Activated CD4-positive, alpha-beta T cell treated with anti-CD3 and anti-CD28 coated beads for 24 hours (primary cell): ENCODE measurements around the gene MSTN.
"Not testable (repeated sequence)": the region's sequence is repeated elsewhere in the genome, so short reads cannot be mapped to it uniquely, and the experiment has no call there.

ENCODE experiments used
- DNase-seq, 2 donors: peaks; one replicate each; pipeline ENCODE4 v3.0.0-alpha.2; 2020; ENCODE audit warnings: low read depth in 2 of 2

Gene MSTN

GRCh38 chr2:190063624-190064023 is 1.1 kb upstream of the MSTN start:
- DNase-seq = no peak

- DNase-seq = no peak
Observed at GRCh38 chr2:190062053-190062452, 476 bp downstream of the MSTN start.

- no peak for DNase-seq
Observed at GRCh38 chr2:190060626-190061025, 1.9 kb downstream of the MSTN start.

GRCh38 chr2:190060019-190060418 is 2.5 kb downstream of the MSTN start:
- DNase-seq = no peak

- no peak for DNase-seq
Observed at GRCh38 chr2:190053426-190053825, 9.1 kb downstream of the MSTN start.

GRCh38 chr2:190052307-190052706 is 10.2 kb downstream of the MSTN start:
- no peak for DNase-seq

- DNase-seq = no peak
Observed at GRCh38 chr2:190051223-190051622, 11.3 kb downstream of the MSTN start.

GRCh38 chr2:190050001-190050400 is 12.5 kb downstream of the MSTN start:
- no peak for DNase-seq

- no peak for DNase-seq
Observed at GRCh38 chr2:190044866-190045265, 17.7 kb downstream of the MSTN start.

GRCh38 chr2:190043441-190043840 is 19.1 kb downstream of the MSTN start:
- no peak for DNase-seq

GRCh38 chr2:190036071-190036470 is 26.5 kb downstream of the MSTN start:
- no peak for DNase-seq

- not testable (repeated sequence) for DNase-seq
Observed at GRCh38 chr2:190034417-190034816, 28.1 kb downstream of the MSTN start.

GRCh38 chr2:190031969-190032618 is 30.4 kb downstream of the MSTN start:
- no peak for DNase-seq

GRCh38 chr2:190023860-190024259 is 38.7 kb downstream of the MSTN start:
- DNase-seq = no peak

GRCh38 chr2:190020720-190021119 is 41.8 kb downstream of the MSTN start:
- no peak for DNase-seq

- no peak for DNase-seq
Observed at GRCh38 chr2:190017837-190018236, 44.7 kb downstream of the MSTN start.

- not testable (repeated sequence) for DNase-seq
Observed at GRCh38 chr2:190015969-190016368, 46.6 kb downstream of the MSTN start.
